Fibroblast of lung (primary cell): ENCODE data around the gene MT1B.

Source experiments
- EZH2 ChIP-seq: IDR thresholded peaks from 2 replicates; pipeline ENCODE4 v1.5.1; 2012; ENCODE audit warnings: low read length, control low read depth, mild to moderate bottlenecking; ENCODE audit errors: missing control alignments
- TF ChIP-seq, protein P1 (sequence below), 2 donors: IDR thresholded peaks in 1 of 2; conservative IDR thresholded peaks in 1 of 2; 1 replicate in 1 of 2; 2 replicates in 1 of 2; pipeline ENCODE4 v1.5.1; 2011 to 2012; ENCODE audit warnings: low read length in 2 of 2, control low read depth in 1 of 2, inconsistent platforms in 1 of 2, low read depth in 1 of 2, mild to moderate bottlenecking in 1 of 2

DNA sequence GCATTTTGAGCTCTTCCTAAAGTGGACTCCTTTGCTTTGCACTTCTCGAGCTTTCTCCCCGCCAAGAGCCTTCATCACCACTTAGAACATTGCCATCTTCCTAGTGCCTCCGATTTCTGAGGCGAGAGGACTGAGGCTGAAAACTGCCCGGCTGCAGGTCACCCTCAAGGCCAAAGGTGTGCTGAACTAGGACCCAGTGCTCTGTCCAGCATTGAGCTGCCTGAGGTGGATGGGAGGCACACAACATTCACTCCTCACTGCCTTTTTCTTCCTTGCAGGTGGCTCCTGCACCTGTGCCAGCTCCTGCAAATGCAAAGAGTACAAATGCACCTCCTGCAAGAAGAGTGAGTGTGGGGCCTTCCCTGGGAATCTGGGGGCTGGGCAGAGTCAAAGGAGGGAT is 7.9 kb upstream of the MT1B start:
- TF ChIP-seq, protein P1, sequence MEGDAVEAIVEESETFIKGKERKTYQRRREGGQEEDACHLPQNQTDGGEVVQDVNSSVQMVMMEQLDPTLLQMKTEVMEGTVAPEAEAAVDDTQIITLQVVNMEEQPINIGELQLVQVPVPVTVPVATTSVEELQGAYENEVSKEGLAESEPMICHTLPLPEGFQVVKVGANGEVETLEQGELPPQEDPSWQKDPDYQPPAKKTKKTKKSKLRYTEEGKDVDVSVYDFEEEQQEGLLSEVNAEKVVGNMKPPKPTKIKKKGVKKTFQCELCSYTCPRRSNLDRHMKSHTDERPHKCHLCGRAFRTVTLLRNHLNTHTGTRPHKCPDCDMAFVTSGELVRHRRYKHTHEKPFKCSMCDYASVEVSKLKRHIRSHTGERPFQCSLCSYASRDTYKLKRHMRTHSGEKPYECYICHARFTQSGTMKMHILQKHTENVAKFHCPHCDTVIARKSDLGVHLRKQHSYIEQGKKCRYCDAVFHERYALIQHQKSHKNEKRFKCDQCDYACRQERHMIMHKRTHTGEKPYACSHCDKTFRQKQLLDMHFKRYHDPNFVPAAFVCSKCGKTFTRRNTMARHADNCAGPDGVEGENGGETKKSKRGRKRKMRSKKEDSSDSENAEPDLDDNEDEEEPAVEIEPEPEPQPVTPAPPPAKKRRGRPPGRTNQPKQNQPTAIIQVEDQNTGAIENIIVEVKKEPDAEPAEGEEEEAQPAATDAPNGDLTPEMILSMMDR (conservative IDR thresholded peaks at IDR 0.05 in 1 of 2, IDR thresholded peaks at IDR 0.05 in 1 of 2; ENCODE audit: low read depth in 1 of 2, low read length in 2 of 2) = no peak
- TF ChIP-seq EZH2 = no peak
